ENCODE data around the gene CABP4.
"Not testable (repeated sequence)": the region's sequence is repeated elsewhere in the genome, so short reads cannot be mapped to it uniquely, and the experiment has no call there.

Gene CABP4

GRCh38 chr11:67423891-67424613 is 31.1 kb upstream of the CABP4 start:
- ChIA-PET CTCF (interaction anchor here (1.1 to 4.4 kb wide), 4 partner anchors 12 to 22 kb away, joined by 3 to 22 read pairs (median 6); partner anchors contain the start of genes PPP1CA and PTPRCAP), POLR2A (no interaction called here)
- H3K27ac ChIP-seq (ENCODE audit: insufficient read depth in 1 of 2, low read depth in 1 of 2, low read length in 2 of 2, poor library complexity in 1 of 2, severe bottlenecking in 2 of 2): no peak overlapping the region
- H3K9me3 ChIP-seq (ENCODE audit: control extremely low read depth in 1 of 5, control insufficient read depth in 4 of 5, insufficient read depth in 2 of 5, low read depth in 1 of 5, low read length in 4 of 5): no peaks in the 10 kb centered on the region
- 96% methylated on average over 30 of the region's 34 CpGs for WGBS (ENCODE audit: insufficient coverage)
- no peak overlapping the region for H3K4me3 ChIP-seq (ENCODE audit: control insufficient read depth in 1 of 7, extremely low read depth in 1 of 7, insufficient read depth in 4 of 7, low read depth in 2 of 7, low read length in 6 of 7)
- no peaks in the 10 kb centered on the region for H3K36me3 ChIP-seq (ENCODE audit: control insufficient read depth in 4 of 4, insufficient read depth in 4 of 4, low read length in 3 of 4)
- DNase-seq: no peak
- no peaks in the 10 kb centered on the region for H3K27me3 ChIP-seq (replicated peaks in 2 of 5; ENCODE audit: control insufficient read depth in 4 of 5, insufficient read depth in 5 of 5, low read length in 4 of 5)
- H3K4me1 ChIP-seq (ENCODE audit: control extremely low read depth in 1 of 4, control insufficient read depth in 4 of 4, insufficient read depth in 4 of 4, low read length in 3 of 4): peaks cover 3 to 57% (median 31%) of the 10 kb centered on the region in 4 experiments

DNA sequence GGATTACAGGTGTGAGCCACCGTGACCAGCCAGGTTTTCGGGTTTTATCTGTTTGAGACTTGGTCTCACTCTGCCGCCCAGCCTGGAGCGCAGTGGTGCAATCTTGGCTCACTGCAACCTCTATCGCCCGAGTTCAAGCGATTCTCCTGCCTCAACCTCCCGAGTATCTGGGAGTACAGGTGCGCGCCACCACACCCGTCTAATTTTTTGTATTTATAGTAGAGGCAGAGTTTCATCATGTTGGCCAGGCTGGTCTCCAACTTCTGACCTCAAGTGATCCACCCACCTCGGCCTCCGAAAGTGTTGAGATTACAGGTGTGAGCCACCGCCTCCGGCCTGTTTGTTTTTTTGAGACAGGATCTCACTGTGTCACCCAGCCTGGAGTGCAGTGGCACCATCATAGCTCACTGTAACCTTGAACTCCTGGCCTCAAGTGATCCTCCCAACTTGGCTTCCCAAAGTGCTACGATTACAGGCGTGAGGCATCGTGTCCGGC is 27.7 kb upstream of the CABP4 start:
- DNase-seq; H3K9me3 ChIP-seq (ENCODE audit: control extremely low read depth in 1 of 5, control insufficient read depth in 4 of 5, insufficient read depth in 2 of 5, low read depth in 1 of 5, low read length in 4 of 5); H3K27me3 ChIP-seq (replicated peaks in 2 of 5; ENCODE audit: control insufficient read depth in 4 of 5, insufficient read depth in 5 of 5, low read length in 4 of 5): not testable (repeated sequence)
- peak overlapping the region; percentile 86 to 99 (median 94) for H3K4me3 ChIP-seq (ENCODE audit: control insufficient read depth in 1 of 7, extremely low read depth in 1 of 7, insufficient read depth in 4 of 7, low read depth in 2 of 7, low read length in 6 of 7)
- ChIA-PET POLR2A (interaction anchor here (1.0 to 1.6 kb wide), 2 partner anchors 9 to 12 kb away, joined by 4 read pairs; no protein-coding TSS in a partner anchor), CTCF (interaction anchor here (1.4 to 2.5 kb wide), 2 partner anchors 19 to 45 kb away, joined by 3 to 7 read pairs; no protein-coding TSS in a partner anchor)
- H3K4me1 ChIP-seq (ENCODE audit: control extremely low read depth in 1 of 4, control insufficient read depth in 4 of 4, insufficient read depth in 4 of 4, low read length in 3 of 4): peaks cover 3 to 40% (median 18%) of the 10 kb centered on the region in 4 experiments
- peak overlapping the region; percentile 90 to 95 for H3K27ac ChIP-seq (ENCODE audit: insufficient read depth in 1 of 2, low read depth in 1 of 2, low read length in 2 of 2, poor library complexity in 1 of 2, severe bottlenecking in 2 of 2)
- WGBS (ENCODE audit: insufficient coverage): 81% methylated on average over 17 of the region's 19 CpGs
- H3K36me3 ChIP-seq (ENCODE audit: control insufficient read depth in 4 of 4, insufficient read depth in 4 of 4, low read length in 3 of 4): peaks cover 0 to 15% (median 10%) of the 10 kb centered on the region in 4 experiments

GRCh38 chr11:67428052-67429001 is 26.8 kb upstream of the CABP4 start, which contains the start of gene RPS6KB2:
Gene RPS6KB2, plus strand, starts transcription at chr11:67428494. Its CDS starts 52 bp downstream, at chr11:67428546.
- H3K4me1 ChIP-seq (ENCODE audit: control extremely low read depth in 1 of 4, control insufficient read depth in 4 of 4, insufficient read depth in 4 of 4, low read length in 3 of 4): peaks cover 3 to 33% (median 21%) of the 10 kb centered on the region in 4 experiments
- peak; percentile 98 for DNase-seq
- H3K9me3 ChIP-seq (ENCODE audit: control extremely low read depth in 1 of 5, control insufficient read depth in 4 of 5, insufficient read depth in 2 of 5, low read depth in 1 of 5, low read length in 4 of 5): no peaks in the 10 kb centered on the region
- under 1% methylated on average over 62 of the region's 68 CpGs for WGBS (ENCODE audit: insufficient coverage)
- peak within 1 kb of the TSS; percentile 86 to 99 (median 94) for H3K4me3 ChIP-seq (ENCODE audit: control insufficient read depth in 1 of 7, extremely low read depth in 1 of 7, insufficient read depth in 4 of 7, low read depth in 2 of 7, low read length in 6 of 7)
- peaks cover 0 to 24% (median 18%) of the 10 kb centered on the region in 4 experiments for H3K36me3 ChIP-seq (ENCODE audit: control insufficient read depth in 4 of 4, insufficient read depth in 4 of 4, low read length in 3 of 4)
- POLR2A ChIA-PET: interaction anchor here (0.6 to 1.7 kb wide), 6 partner anchors 8 to 215 kb away, joined by 3 to 10 read pairs (median 4); partner anchors contain the start of gene PPP1CA
- H3K27me3 ChIP-seq (replicated peaks in 2 of 5; ENCODE audit: control insufficient read depth in 4 of 5, insufficient read depth in 5 of 5, low read length in 4 of 5): no peaks in the 10 kb centered on the region
- H3K27ac ChIP-seq (ENCODE audit: insufficient read depth in 1 of 2, low read depth in 1 of 2, low read length in 2 of 2, poor library complexity in 1 of 2, severe bottlenecking in 2 of 2): peak within 1 kb of the TSS; percentile 90 to 95
- CTCF ChIA-PET: interaction anchor here (0.8 to 2.5 kb wide), 6 partner anchors 10 to 46 kb away, joined by 3 to 7 read pairs (median 3); partner anchors contain the start of gene TMEM134

- peaks cover 3 to 37% (median 27%) of the 10 kb centered on the region in 4 experiments for H3K4me1 ChIP-seq (ENCODE audit: control extremely low read depth in 1 of 4, control insufficient read depth in 4 of 4, insufficient read depth in 4 of 4, low read length in 3 of 4)
- H3K27me3 ChIP-seq (replicated peaks in 2 of 5; ENCODE audit: control insufficient read depth in 4 of 5, insufficient read depth in 5 of 5, low read length in 4 of 5): no peaks in the 10 kb centered on the region
- DNase-seq: no peak
- H3K4me3 ChIP-seq (ENCODE audit: control insufficient read depth in 1 of 7, extremely low read depth in 1 of 7, insufficient read depth in 4 of 7, low read depth in 2 of 7, low read length in 6 of 7): peak overlapping the region; percentile 86 to 99 (median 94)
- H3K9me3 ChIP-seq (ENCODE audit: control extremely low read depth in 1 of 5, control insufficient read depth in 4 of 5, insufficient read depth in 2 of 5, low read depth in 1 of 5, low read length in 4 of 5): no peaks in the 10 kb centered on the region
- H3K27ac ChIP-seq (ENCODE audit: insufficient read depth in 1 of 2, low read depth in 1 of 2, low read length in 2 of 2, poor library complexity in 1 of 2, severe bottlenecking in 2 of 2): peak overlapping the region; percentile 90 to 95
- H3K36me3 ChIP-seq (ENCODE audit: control insufficient read depth in 4 of 4, insufficient read depth in 4 of 4, low read length in 3 of 4): peaks cover 0 to 32% (median 22%) of the 10 kb centered on the region in 4 experiments
- ChIA-PET POLR2A (interaction anchor here (0.6 to 1.7 kb wide), 4 partner anchors 27 to 60 kb away, joined by 3 to 10 read pairs (median 3); partner anchors contain the start of genes AIP and PPP1CA), CTCF (interaction anchor here (0.7 to 2.5 kb wide), 5 partner anchors 9 to 661 kb away, joined by 3 to 7 read pairs (median 3); partner anchors contain the start of gene TMEM134)
- 70% methylated on average over 10 of the region's 12 CpGs for WGBS (ENCODE audit: insufficient coverage)
Measured at GRCh38 chr11:67429038-67429668, 26.0 kb upstream of the CABP4 start.

GRCh38 chr11:67429722-67430121 is 25.4 kb upstream of the CABP4 start:
- Histone ChIP-seq H3K4me1 (ENCODE audit: control extremely low read depth in 1 of 4, control insufficient read depth in 4 of 4, insufficient read depth in 4 of 4, low read length in 3 of 4) (peaks cover 3 to 37% (median 33%) of the 10 kb centered on the region in 4 experiments), H3K4me3 (ENCODE audit: control insufficient read depth in 1 of 7, extremely low read depth in 1 of 7, insufficient read depth in 4 of 7, low read depth in 2 of 7, low read length in 6 of 7) (no peak overlapping the region), H3K9me3 (ENCODE audit: control extremely low read depth in 1 of 5, control insufficient read depth in 4 of 5, insufficient read depth in 2 of 5, low read depth in 1 of 5, low read length in 4 of 5) (no peaks in the 10 kb centered on the region), H3K36me3 (ENCODE audit: control insufficient read depth in 4 of 4, insufficient read depth in 4 of 4, low read length in 3 of 4) (peaks cover 0 to 38% (median 25%) of the 10 kb centered on the region in 4 experiments), H3K27me3 (replicated peaks in 2 of 5; ENCODE audit: control insufficient read depth in 4 of 5, insufficient read depth in 5 of 5, low read length in 4 of 5) (no peaks in the 10 kb centered on the region), H3K27ac (ENCODE audit: insufficient read depth in 1 of 2, low read depth in 1 of 2, low read length in 2 of 2, poor library complexity in 1 of 2, severe bottlenecking in 2 of 2) (no peak overlapping the region)
- WGBS (ENCODE audit: insufficient coverage): 90% methylated on average over 11 of the region's 11 CpGs
- POLR2A ChIA-PET: interaction anchor here (0.6 kb wide), 1 partner anchor 53 kb away, joined by 3 read pairs; the partner anchor contains the start of gene AIP
- CTCF ChIA-PET: interaction anchor here (0.7 kb wide), 1 partner anchor 661 kb away, joined by 3 read pairs; no protein-coding TSS in a partner anchor
- no peak for DNase-seq

Measured in common myeloid progenitor, CD34-positive (primary cell).